Measurements from ENCODE around the gene LAMA4.

The LAMA4 gene

DNA sequence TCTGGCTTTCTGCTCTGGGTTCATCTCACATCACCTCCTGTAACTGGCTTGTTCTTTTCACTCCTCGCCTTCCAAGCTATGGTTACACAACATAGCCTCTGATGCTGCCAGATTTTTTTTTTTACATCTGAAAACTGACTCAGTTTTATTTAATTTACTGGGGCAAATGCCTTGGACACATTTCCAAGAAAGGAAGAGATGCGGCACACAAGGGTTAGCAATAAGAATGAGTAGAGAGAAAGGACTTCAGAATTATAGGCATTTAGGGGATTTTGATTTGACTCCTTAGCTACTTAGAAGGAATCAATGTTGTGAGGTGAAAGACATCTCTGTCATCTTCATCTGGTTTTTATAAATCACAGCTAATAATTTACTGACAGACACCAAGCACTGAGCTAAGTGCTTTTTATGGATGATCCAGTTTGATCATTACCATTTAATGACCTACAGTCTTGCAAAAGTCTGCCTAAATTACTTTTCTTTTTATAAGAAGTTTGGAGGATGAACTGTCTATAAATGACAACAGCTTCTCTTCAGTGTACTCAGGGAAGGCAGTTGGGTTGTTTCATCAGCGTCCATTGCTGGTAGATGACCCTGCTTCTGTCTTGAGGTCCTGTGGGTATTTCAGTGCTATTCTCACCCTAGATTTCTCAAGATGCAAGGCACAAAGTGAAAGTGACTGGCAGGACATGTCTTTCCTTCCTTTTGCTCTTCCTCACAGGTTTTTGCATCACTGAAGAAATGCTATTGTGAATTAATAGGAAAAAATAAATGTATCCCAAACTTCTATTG, 31.1 kb downstream of the LAMA4 start:
- H3K4me2 ChIP-seq (ENCODE audit: insufficient read depth, low read length, poor library complexity, severe bottlenecking), result no peak overlapping the region
- no peak overlapping the region for H2AK5ac ChIP-seq (ENCODE audit: low read depth, low read length)
- no peak overlapping the region for H2BK120ac ChIP-seq (ENCODE audit: low read depth, low read length)
- DNase-seq (ENCODE audit: low spot score), result no peak
- H2BK5ac ChIP-seq (ENCODE audit: low read length), result no peak overlapping the region
- H3K4ac ChIP-seq (ENCODE audit: low read length), result no peak overlapping the region
- no peak overlapping the region for H4K8ac ChIP-seq (ENCODE audit: low read depth, low read length)
- no peak overlapping the region for H2BK12ac ChIP-seq (ENCODE audit: low read length)
- H3K18ac ChIP-seq (ENCODE audit: low read length), result no peak overlapping the region
- H3K27ac ChIP-seq (replicated peaks; ENCODE audit: low read length), result no peak overlapping the region
- H3K79me1 ChIP-seq (ENCODE audit: low read depth, low read length), result no peaks in the 10 kb centered on the region
- H3K9ac ChIP-seq (ENCODE audit: low read depth, low read length, poor library complexity), result no peak overlapping the region
- H2BK15ac ChIP-seq (ENCODE audit: low read length), result no peak overlapping the region
- no peak overlapping the region for H4K91ac ChIP-seq (ENCODE audit: low read depth, low read length, poor library complexity)
- H3K4me1 ChIP-seq (ENCODE audit: control insufficient read depth in 2 of 2, insufficient read depth in 1 of 2, low read depth in 1 of 2, low read length in 2 of 2), result peaks cover 0 to 3% of the 10 kb centered on the region in 2 donors
- no CpG with 5 or more reads among the region's 3 CpGs for WGBS, 2 donors (ENCODE audit: extremely low coverage in 2 of 2, insufficient read length in 2 of 2, insufficient replicate concordance in 1 of 2)
- H3K14ac ChIP-seq (ENCODE audit: low read length), result no peak overlapping the region
- H3K23ac ChIP-seq (ENCODE audit: low read depth, low read length, poor library complexity), result no peak overlapping the region
- no peaks in the 10 kb centered on the region for H3K36me3 ChIP-seq (replicated peaks in 1 of 2; ENCODE audit: control insufficient read depth in 2 of 2, insufficient read depth in 2 of 2, low read length in 2 of 2)
- no peaks in the 10 kb centered on the region for H3K27me3 ChIP-seq (ENCODE audit: control insufficient read depth in 3 of 3, insufficient read depth in 3 of 3, low read depth in 1 of 3, low read length in 3 of 3)
- H3K9me3 ChIP-seq (replicated peaks in 1 of 2; ENCODE audit: control insufficient read depth in 2 of 2, insufficient read depth in 1 of 2, low read depth in 1 of 2, low read length in 2 of 2), result no peaks in the 10 kb centered on the region
- H2AFZ ChIP-seq (ENCODE audit: low read length), result no peak overlapping the region
- H3K4me3 ChIP-seq (ENCODE audit: low read length in 2 of 2), result no peak overlapping the region

DNA sequence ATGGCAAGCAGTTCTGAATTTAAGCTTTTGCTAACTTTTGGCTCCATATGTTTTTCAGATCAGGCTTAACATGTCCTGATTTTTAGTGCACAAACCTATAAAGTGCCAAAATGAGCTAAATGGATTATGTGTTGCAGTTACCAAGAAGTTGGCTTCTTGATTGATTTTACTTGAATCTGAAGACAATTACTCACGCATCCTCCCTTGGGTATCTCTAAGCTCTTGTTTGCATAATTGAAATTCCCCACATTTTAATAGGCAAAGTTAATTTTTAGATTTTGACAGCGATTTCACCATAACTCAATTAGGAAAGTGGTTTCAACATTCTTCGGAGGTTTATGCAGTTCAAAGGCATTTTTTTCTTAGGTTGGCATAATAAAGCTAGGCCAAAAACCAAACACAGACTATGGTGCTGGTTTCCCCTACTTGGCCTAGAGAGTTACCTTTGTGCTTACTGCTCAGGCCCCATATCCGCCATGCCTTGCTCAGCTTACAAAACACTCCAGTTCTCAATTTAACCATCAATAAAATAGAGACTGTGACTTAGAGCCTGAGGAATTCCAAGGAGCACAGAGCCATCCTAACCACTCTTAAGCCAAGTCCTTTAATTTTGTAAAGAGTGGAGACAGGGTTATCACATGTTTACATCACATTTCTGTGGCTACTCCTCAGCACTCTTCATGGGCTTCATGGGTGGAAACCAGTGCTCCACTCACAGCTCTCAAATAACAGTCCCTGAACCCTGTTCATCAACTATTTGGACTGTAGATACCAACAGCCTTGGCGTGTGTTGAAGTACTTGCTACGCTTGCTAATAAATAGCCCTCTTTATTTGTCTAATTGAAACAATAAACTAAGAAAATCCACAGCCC, 32.1 kb downstream of the LAMA4 start:
- H2BK5ac ChIP-seq (ENCODE audit: low read length), result no peak overlapping the region
- H3K14ac ChIP-seq (ENCODE audit: low read length), result no peak overlapping the region
- no peaks in the 10 kb centered on the region for H3K9me3 ChIP-seq (replicated peaks in 1 of 2; ENCODE audit: control insufficient read depth in 2 of 2, insufficient read depth in 1 of 2, low read depth in 1 of 2, low read length in 2 of 2)
- no peak overlapping the region for H3K27ac ChIP-seq (replicated peaks; ENCODE audit: low read length)
- peaks cover 0 to 5% of the 10 kb centered on the region in 2 donors for H3K4me1 ChIP-seq (ENCODE audit: control insufficient read depth in 2 of 2, insufficient read depth in 1 of 2, low read depth in 1 of 2, low read length in 2 of 2)
- no peaks in the 10 kb centered on the region for H3K79me1 ChIP-seq (ENCODE audit: low read depth, low read length)
- H3K4ac ChIP-seq (ENCODE audit: low read length), result no peak overlapping the region
- no peak overlapping the region for H4K91ac ChIP-seq (ENCODE audit: low read depth, low read length, poor library complexity)
- no CpG with 5 or more reads among the region's 6 CpGs for WGBS, 2 donors (ENCODE audit: extremely low coverage in 2 of 2, insufficient read length in 2 of 2, insufficient replicate concordance in 1 of 2)
- H2AK5ac ChIP-seq (ENCODE audit: low read depth, low read length), result no peak overlapping the region
- no peaks in the 10 kb centered on the region for H3K27me3 ChIP-seq (ENCODE audit: control insufficient read depth in 3 of 3, insufficient read depth in 3 of 3, low read depth in 1 of 3, low read length in 3 of 3)
- H3K23ac ChIP-seq (ENCODE audit: low read depth, low read length, poor library complexity), result no peak overlapping the region
- no peak overlapping the region for H4K8ac ChIP-seq (ENCODE audit: low read depth, low read length)
- no peak overlapping the region for H2BK15ac ChIP-seq (ENCODE audit: low read length)
- H3K18ac ChIP-seq (ENCODE audit: low read length), result no peak overlapping the region
- no peak overlapping the region for H3K4me3 ChIP-seq (ENCODE audit: low read length in 2 of 2)
- H2BK12ac ChIP-seq (ENCODE audit: low read length), result no peak overlapping the region
- no peak overlapping the region for H3K9ac ChIP-seq (ENCODE audit: low read depth, low read length, poor library complexity)
- DNase-seq (ENCODE audit: low spot score), result no peak
- H2AFZ ChIP-seq (ENCODE audit: low read length), result no peak overlapping the region
- no peak overlapping the region for H3K4me2 ChIP-seq (ENCODE audit: insufficient read depth, low read length, poor library complexity, severe bottlenecking)
- no peaks in the 10 kb centered on the region for H3K36me3 ChIP-seq (replicated peaks in 1 of 2; ENCODE audit: control insufficient read depth in 2 of 2, insufficient read depth in 2 of 2, low read length in 2 of 2)
- H2BK120ac ChIP-seq (ENCODE audit: low read depth, low read length), result no peak overlapping the region

DNA sequence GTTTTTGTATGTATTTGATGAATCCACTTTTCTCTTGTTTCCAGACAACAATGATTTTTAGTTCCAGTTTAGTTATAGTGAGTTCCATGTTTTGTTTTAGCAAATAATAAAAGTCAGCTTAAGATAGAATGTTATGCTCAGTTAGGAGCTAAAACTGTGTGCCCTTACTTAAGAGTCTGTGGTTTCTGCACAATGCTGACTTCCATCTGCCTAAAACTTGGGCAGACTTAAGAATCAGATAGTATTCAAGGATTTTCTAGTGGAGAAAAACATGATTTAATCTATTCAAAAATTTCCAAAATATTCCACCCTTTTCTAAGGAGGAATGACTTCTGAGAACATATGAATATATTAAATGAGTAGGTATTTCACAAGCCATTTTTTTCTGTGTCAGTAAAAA, 32.8 kb downstream of the LAMA4 start:
- Histone ChIP-seq H3K36me3 (replicated peaks in 1 of 2; ENCODE audit: control insufficient read depth in 2 of 2, insufficient read depth in 2 of 2, low read length in 2 of 2) (no peaks in the 10 kb centered on the region), H3K27me3 (ENCODE audit: control insufficient read depth in 3 of 3, insufficient read depth in 3 of 3, low read depth in 1 of 3, low read length in 3 of 3) (no peaks in the 10 kb centered on the region), H2BK5ac (ENCODE audit: low read length) (no peak overlapping the region), H2BK120ac (ENCODE audit: low read depth, low read length) (no peak overlapping the region), H4K8ac (ENCODE audit: low read depth, low read length) (no peak overlapping the region), H2AK5ac (ENCODE audit: low read depth, low read length) (no peak overlapping the region), H3K4me3 (ENCODE audit: low read length in 2 of 2) (no peak overlapping the region), H3K14ac (ENCODE audit: low read length) (no peak overlapping the region), H3K23ac (ENCODE audit: low read depth, low read length, poor library complexity) (no peak overlapping the region), H3K18ac (ENCODE audit: low read length) (no peak overlapping the region), H2BK12ac (ENCODE audit: low read length) (no peak overlapping the region), H3K4me2 (ENCODE audit: insufficient read depth, low read length, poor library complexity, severe bottlenecking) (no peak overlapping the region), H2AFZ (ENCODE audit: low read length) (no peak overlapping the region), H3K9ac (ENCODE audit: low read depth, low read length, poor library complexity) (no peak overlapping the region), H2BK15ac (ENCODE audit: low read length) (no peak overlapping the region), H3K9me3 (replicated peaks in 1 of 2; ENCODE audit: control insufficient read depth in 2 of 2, insufficient read depth in 1 of 2, low read depth in 1 of 2, low read length in 2 of 2) (no peaks in the 10 kb centered on the region), H4K91ac (ENCODE audit: low read depth, low read length, poor library complexity) (no peak overlapping the region), H3K4me1 (ENCODE audit: control insufficient read depth in 2 of 2, insufficient read depth in 1 of 2, low read depth in 1 of 2, low read length in 2 of 2) (peaks cover 0 to 11% of the 10 kb centered on the region in 2 donors), H3K4ac (ENCODE audit: low read length) (no peak overlapping the region), H3K27ac (replicated peaks; ENCODE audit: low read length) (no peak overlapping the region), H3K79me1 (ENCODE audit: low read depth, low read length) (no peaks in the 10 kb centered on the region)
- no peak for DNase-seq (ENCODE audit: low spot score)

DNA sequence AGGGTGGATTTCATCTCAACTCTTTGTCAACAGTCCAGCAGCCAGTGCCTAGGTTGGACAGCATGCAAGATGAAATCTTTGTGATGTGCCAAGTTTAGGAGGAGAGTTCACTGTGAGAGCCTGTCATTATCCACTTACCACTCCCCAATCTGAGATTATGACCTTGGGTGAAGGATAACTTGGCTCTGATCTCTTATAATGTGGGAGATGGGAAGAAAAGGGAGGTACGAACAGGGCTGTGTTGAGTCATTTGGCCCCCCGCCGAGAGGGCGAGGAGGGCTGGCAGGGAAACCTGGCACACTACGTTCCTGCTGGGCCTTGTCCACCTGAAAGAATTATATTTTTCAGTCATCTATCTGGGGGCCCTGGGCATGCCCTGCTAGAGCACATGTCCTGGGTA, 35.8 kb downstream of the LAMA4 start:
- no peaks in the 10 kb centered on the region for H3K79me1 ChIP-seq (ENCODE audit: low read depth, low read length)
- no peaks in the 10 kb centered on the region for H3K27me3 ChIP-seq (ENCODE audit: control insufficient read depth in 3 of 3, insufficient read depth in 3 of 3, low read depth in 1 of 3, low read length in 3 of 3)
- H3K4me2 ChIP-seq (ENCODE audit: insufficient read depth, low read length, poor library complexity, severe bottlenecking), result no peak overlapping the region
- H3K36me3 ChIP-seq (replicated peaks in 1 of 2; ENCODE audit: control insufficient read depth in 2 of 2, insufficient read depth in 2 of 2, low read length in 2 of 2), result no peaks in the 10 kb centered on the region
- H4K8ac ChIP-seq (ENCODE audit: low read depth, low read length), result no peak overlapping the region
- H2BK5ac ChIP-seq (ENCODE audit: low read length), result no peak overlapping the region
- DNase-seq (ENCODE audit: low spot score), result no peak
- H3K4me1 ChIP-seq (ENCODE audit: control insufficient read depth in 2 of 2, insufficient read depth in 1 of 2, low read depth in 1 of 2, low read length in 2 of 2), result peaks cover 1 to 20% of the 10 kb centered on the region in 2 donors
- no peak overlapping the region for H3K14ac ChIP-seq (ENCODE audit: low read length)
- no peak overlapping the region for H3K4ac ChIP-seq (ENCODE audit: low read length)
- no peak overlapping the region for H3K4me3 ChIP-seq (ENCODE audit: low read length in 2 of 2)
- H2AFZ ChIP-seq (ENCODE audit: low read length), result no peak overlapping the region
- H4K91ac ChIP-seq (ENCODE audit: low read depth, low read length, poor library complexity), result no peak overlapping the region
- H3K27ac ChIP-seq (replicated peaks; ENCODE audit: low read length), result no peak overlapping the region
- H2BK120ac ChIP-seq (ENCODE audit: low read depth, low read length), result no peak overlapping the region
- no peak overlapping the region for H3K23ac ChIP-seq (ENCODE audit: low read depth, low read length, poor library complexity)
- WGBS, 2 donors (ENCODE audit: extremely low coverage in 2 of 2, insufficient read length in 2 of 2, insufficient replicate concordance in 1 of 2), result no CpG with 5 or more reads among the region's 5 CpGs
- no peak overlapping the region for H2BK12ac ChIP-seq (ENCODE audit: low read length)
- H2BK15ac ChIP-seq (ENCODE audit: low read length), result no peak overlapping the region
- H3K18ac ChIP-seq (ENCODE audit: low read length), result no peak overlapping the region
- no peak overlapping the region for H3K9ac ChIP-seq (ENCODE audit: low read depth, low read length, poor library complexity)
- H3K9me3 ChIP-seq (replicated peaks in 1 of 2; ENCODE audit: control insufficient read depth in 2 of 2, insufficient read depth in 1 of 2, low read depth in 1 of 2, low read length in 2 of 2), result no peaks in the 10 kb centered on the region
- H2AK5ac ChIP-seq (ENCODE audit: low read depth, low read length), result no peak overlapping the region

All from neuronal stem cell (in vitro differentiated cells).